HFF-Myc (cell line): ENCODE data around the gene NR1H2.

Experiments used
- DNase-seq: peaks from one replicate; pipeline ENCODE4 v3.0.0-alpha.2; 2011; ENCODE audit warnings: low read depth; ENCODE audit errors: extremely low read depth
- H3K4me3 ChIP-seq: replicated peaks from 2 replicates; pipeline ENCODE4 v1.5.1; 2011; ENCODE audit warnings: low read depth, mild to moderate bottlenecking, control low read depth, low read length
- TF ChIP-seq, protein P1 (sequence below): IDR thresholded peaks from 2 replicates; pipeline ENCODE4 v1.5.1; 2012; ENCODE audit warnings: mild to moderate bottlenecking, low read depth, low read length, control low read depth; ENCODE audit errors: missing control alignments

Gene NR1H2

DNA sequence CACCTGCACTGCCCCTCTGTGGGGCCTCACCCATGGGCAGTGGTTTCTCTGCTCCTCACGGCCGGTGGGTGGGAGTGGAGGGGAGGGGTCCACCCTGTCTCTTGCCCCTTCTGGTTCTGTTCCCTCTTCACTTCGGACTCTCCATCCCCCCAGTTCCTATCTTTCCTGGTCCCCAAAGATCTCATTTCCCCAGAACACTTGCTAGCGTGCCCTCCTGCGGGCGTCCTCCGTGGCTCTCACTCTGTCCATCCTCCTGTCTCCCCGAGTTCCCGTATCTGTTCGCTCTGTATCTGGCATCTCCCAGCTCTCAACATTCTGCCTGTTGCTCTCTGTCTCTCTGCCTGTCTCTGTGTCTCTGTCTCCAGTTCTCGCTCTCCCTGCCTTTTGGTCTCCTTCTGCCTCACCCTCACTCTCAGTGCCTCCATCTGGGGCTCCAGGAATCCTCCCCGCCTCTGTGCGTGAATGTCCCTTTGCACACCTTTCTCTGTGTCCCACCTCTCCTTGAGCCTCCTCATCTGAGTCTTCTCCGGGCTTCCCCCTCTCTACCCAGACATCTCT, 42.8 kb downstream of the NR1H2 start:
- TF ChIP-seq, protein P1, sequence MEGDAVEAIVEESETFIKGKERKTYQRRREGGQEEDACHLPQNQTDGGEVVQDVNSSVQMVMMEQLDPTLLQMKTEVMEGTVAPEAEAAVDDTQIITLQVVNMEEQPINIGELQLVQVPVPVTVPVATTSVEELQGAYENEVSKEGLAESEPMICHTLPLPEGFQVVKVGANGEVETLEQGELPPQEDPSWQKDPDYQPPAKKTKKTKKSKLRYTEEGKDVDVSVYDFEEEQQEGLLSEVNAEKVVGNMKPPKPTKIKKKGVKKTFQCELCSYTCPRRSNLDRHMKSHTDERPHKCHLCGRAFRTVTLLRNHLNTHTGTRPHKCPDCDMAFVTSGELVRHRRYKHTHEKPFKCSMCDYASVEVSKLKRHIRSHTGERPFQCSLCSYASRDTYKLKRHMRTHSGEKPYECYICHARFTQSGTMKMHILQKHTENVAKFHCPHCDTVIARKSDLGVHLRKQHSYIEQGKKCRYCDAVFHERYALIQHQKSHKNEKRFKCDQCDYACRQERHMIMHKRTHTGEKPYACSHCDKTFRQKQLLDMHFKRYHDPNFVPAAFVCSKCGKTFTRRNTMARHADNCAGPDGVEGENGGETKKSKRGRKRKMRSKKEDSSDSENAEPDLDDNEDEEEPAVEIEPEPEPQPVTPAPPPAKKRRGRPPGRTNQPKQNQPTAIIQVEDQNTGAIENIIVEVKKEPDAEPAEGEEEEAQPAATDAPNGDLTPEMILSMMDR = no peak
- H3K4me3 ChIP-seq = no peak overlapping the region
- DNase-seq = no peak

DNA sequence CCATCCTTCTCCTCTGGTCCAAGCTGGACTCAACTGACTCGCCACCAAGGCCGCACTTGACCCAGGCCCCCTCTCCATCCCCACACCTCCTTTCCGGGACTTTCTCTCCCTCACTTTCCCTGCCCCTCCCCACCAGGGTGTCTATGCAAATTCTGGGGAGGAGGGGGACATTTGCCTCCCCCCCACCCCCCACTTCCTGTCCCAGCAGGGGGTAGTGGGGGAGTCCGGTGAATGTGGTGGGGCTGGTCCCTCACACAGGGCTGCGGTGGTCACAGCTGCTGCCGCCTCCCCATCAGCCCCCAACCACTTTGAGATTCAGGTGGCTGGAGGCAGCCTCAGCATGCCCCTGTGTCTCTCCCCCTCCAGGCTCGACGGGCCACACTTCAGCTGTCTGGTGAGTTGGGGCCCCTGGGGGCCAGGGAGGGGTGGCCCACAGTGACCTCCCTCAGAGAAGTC, 43.4 kb downstream of the NR1H2 start:
- DNase-seq = no peak

DNA sequence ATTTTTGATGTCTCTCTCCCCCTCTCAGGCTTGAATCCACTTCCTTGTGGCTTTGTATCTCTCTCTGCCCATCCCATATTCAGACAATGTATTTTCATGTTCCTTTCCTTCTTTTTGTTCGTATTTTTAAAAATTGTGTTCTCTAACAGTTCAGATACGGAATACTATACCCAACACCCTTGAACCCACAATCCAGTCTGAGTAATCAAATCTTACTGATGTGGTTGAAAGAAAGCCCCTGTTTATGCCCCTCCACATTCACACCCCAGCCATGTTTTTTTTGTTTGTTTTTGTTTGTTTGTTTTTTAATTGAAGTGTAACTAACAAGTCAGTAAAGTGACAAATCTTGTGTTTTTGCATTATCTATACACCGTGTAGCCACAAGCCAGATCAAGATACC, 43.9 kb downstream of the NR1H2 start:
- no peak overlapping the region for H3K4me3 ChIP-seq
- TF ChIP-seq, protein P1 = no peak
- no peak for DNase-seq

More for the DNA sequence above, 43.4 kb downstream of the NR1H2 start:
- H3K4me3 ChIP-seq = no peak overlapping the region
- TF ChIP-seq, protein P1 = no peak

DNA sequence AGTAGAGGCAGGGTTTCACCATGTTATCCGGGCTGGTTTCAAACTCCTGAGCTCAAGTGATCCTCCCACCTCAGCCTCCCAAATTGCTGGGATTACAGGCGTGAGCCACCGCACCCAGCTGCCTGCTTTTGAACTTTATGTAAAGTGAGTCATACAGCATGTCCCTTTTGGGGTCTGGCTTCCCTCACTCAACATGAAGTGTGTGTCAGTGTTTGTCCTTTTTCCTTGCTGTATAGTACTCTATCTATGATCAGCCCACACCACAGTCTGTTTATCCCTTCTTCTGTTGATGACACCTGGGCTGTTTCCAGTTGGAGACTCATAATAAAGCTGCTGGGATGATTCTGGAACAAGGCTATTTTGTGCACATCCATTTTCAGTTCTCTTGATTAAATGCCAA, 44.6 kb downstream of the NR1H2 start:
- TF ChIP-seq, protein P1 = no peak
- DNase-seq = no peak
- H3K4me3 ChIP-seq = no peak overlapping the region

DNA sequence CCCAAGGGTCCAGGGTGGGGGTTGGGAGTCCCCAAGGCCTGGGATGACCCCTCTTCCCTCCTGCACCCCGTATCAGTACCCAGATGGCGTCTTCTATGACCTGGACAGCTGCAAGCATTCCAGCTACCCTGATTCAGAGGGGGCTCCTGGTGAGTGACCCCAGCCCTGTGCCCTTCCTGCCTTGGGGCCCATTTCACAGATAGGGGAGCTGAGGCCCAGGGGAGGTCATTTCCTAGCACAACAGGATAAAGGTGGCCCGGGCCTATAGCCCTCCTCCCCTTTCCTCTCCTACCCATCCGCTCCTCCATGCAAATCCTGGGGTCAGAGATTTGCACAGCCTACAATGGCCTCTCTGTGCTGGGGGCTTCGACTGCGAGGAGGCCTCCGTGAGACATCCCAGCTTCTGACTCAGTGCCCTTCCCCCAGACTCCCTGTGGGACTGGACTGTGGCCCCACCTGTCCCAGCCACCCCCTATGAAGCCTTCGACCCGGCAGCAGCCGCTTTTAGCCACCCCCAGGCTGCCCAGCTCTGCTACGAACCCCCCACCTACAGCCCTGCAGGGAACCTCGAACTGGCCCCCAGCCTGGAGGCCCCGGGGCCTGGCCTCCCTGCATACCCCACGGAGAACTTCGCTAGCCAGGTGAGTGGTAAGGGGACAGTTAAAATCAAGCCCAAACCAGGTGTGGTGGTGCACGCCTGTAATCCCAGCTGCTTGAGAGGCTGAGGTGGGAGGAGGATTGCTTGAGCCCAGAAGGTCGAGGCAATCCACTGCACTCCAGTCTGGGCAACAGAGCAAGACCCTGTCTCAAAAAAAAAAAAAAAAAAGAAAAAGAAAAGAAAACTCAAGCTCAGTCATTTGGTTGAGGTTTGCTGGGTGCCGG, 46.4 kb downstream of the NR1H2 start:
- no peak overlapping the region for H3K4me3 ChIP-seq
- DNase-seq = no peak
- TF ChIP-seq, protein P1 = no peak

DNA sequence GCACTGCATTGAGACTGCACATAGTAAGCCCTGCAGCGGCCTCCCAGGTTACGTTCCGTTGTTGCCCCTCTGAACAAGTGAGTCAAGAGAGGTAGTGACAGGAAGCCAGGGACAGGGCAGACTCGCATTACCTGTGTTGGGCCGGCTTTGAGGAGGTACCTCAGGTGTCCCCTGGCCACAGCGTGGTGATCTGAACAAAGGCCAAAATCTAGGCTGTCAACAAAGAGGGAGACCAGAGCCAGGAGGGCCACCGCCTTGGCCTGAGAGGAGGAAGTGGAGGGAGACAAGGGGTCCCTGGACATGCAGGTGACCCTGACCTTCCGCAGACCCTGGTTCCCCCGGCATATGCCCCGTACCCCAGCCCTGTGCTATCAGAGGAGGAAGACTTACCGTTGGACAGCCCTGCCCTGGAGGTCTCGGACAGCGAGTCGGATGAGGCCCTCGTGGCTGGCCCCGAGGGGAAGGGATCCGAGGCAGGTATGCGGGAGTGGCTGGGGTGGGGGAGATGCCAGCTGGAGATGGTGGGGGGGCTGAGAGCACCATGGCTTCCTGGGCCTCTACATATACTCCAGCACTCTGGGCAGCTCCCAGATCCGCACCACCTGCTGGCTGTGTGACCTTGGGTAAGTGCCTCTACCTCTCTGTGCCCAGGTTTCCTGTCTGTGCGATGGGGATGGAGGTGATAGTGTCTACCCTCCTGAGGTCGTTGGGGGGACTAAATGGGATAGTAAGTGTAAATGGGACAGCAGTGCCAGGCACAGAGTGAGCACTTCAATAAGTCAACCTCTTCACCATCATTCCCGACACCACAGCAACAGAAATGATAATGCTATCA, 47.2 kb downstream of the NR1H2 start:
- DNase-seq = no peak
- TF ChIP-seq, protein P1 = no peak
- no peak overlapping the region for H3K4me3 ChIP-seq
